NT2/D1 (cell line): ENCODE results near the gene ANKRD31.
"Not testable (repeated sequence)": the region's sequence is repeated elsewhere in the genome, so short reads cannot be mapped to it uniquely, and the experiment has no call there.

Source experiments
- DNase-seq: peaks from one replicate; pipeline ENCODE4 v3.0.0-alpha.2; 2011; ENCODE audit warnings: low read depth, low spot score
- H3K27me3 ChIP-seq: 2 replicates; pipeline ENCODE4 v1.6.0; 2011; ENCODE audit warnings: mild to moderate bottlenecking; ENCODE audit not compliant: insufficient read length, insufficient read depth
- H3K36me3 ChIP-seq: 2 replicates; pipeline ENCODE4 v1.6.1; 2011; ENCODE audit warnings: mild to moderate bottlenecking, low read length, mixed read lengths; ENCODE audit not compliant: insufficient read depth, insufficient read length
- H3K4me1 ChIP-seq: 2 replicates; pipeline ENCODE4 v1.5.1; 2011; ENCODE audit not compliant: insufficient read depth, insufficient read length
- H3K4me3 ChIP-seq: 2 replicates; pipeline ENCODE4 v1.5.1; 2011; ENCODE audit warnings: low read depth; ENCODE audit not compliant: insufficient read length
- H3K9ac ChIP-seq: 2 replicates; pipeline ENCODE4 v1.6.0; 2011; ENCODE audit warnings: low read depth; ENCODE audit not compliant: insufficient read length
- H3K9me3 ChIP-seq: 2 replicates; pipeline ENCODE4 v1.5.1; 2011; ENCODE audit warnings: mild to moderate bottlenecking, low read length; ENCODE audit not compliant: insufficient read depth
- SUZ12 ChIP-seq: IDR thresholded peaks from 2 replicates; pipeline ENCODE4 v1.6.1; 2011; ENCODE audit not compliant: insufficient read length, insufficient read depth; ENCODE audit errors: extremely low read depth
- YY1 ChIP-seq: IDR thresholded peaks from 2 replicates; pipeline ENCODE4 v1.6.1; 2011; ENCODE audit not compliant: insufficient read length, insufficient read depth
- ZNF274 ChIP-seq: IDR thresholded peaks from 2 replicates; pipeline ENCODE4 v1.6.1; 2011; ENCODE audit warnings: mild to moderate bottlenecking, low read depth, low read length

Gene ANKRD31

GRCh38 chr5:75199071-75199470 lies 37.6 kb downstream of the ANKRD31 start:
- no peak overlapping the region for H3K4me3 ChIP-seq
- no peaks in the 10 kb centered on the region for H3K36me3 ChIP-seq
- TF ChIP-seq YY1 (no peak), ZNF274 (no peak), SUZ12 (no peak)
- DNase-seq: no peak
- no peak overlapping the region for H3K9ac ChIP-seq
- H3K27me3 ChIP-seq: no peaks in the 10 kb centered on the region
- no peaks in the 10 kb centered on the region for H3K9me3 ChIP-seq
- no peaks in the 10 kb centered on the region for H3K4me1 ChIP-seq

GRCh38 chr5:75197745-75198144 lies 38.9 kb downstream of the ANKRD31 start:
- H3K4me3 ChIP-seq: no peak overlapping the region
- TF ChIP-seq SUZ12 (no peak), ZNF274 (no peak), YY1 (no peak)
- no peaks in the 10 kb centered on the region for H3K27me3 ChIP-seq
- no peaks in the 10 kb centered on the region for H3K9me3 ChIP-seq
- no peak for DNase-seq
- no peaks in the 10 kb centered on the region for H3K4me1 ChIP-seq
- H3K36me3 ChIP-seq: no peaks in the 10 kb centered on the region
- no peak overlapping the region for H3K9ac ChIP-seq

- DNase-seq: no peak
- Histone ChIP-seq H3K27me3 (no peaks in the 10 kb centered on the region), H3K9me3 (no peaks in the 10 kb centered on the region), H3K4me1 (no peaks in the 10 kb centered on the region), H3K9ac (no peak overlapping the region), H3K4me3 (no peak overlapping the region), H3K36me3 (no peaks in the 10 kb centered on the region)
- TF ChIP-seq ZNF274 (no peak), SUZ12 (no peak), YY1 (no peak)
These were observed 43.9 kb downstream of the ANKRD31 start for GRCh38 chr5:75192804-75193203.

GRCh38 chr5:75192264-75192663 lies 44.4 kb downstream of the ANKRD31 start:
- Histone ChIP-seq H3K36me3 (no peaks in the 10 kb centered on the region), H3K27me3 (no peaks in the 10 kb centered on the region), H3K4me3 (no peak overlapping the region), H3K9me3 (no peaks in the 10 kb centered on the region), H3K9ac (no peak overlapping the region), H3K4me1 (no peaks in the 10 kb centered on the region)
- DNase-seq: no peak
- TF ChIP-seq ZNF274 (no peak), YY1 (no peak), SUZ12 (no peak)

- Histone ChIP-seq H3K27me3 (no peaks in the 10 kb centered on the region), H3K9me3 (no peaks in the 10 kb centered on the region), H3K4me3 (no peak overlapping the region), H3K9ac (no peak overlapping the region), H3K4me1 (no peaks in the 10 kb centered on the region), H3K36me3 (no peaks in the 10 kb centered on the region)
- TF ChIP-seq SUZ12 (no peak), ZNF274 (no peak), YY1 (no peak)
- DNase-seq: no peak
These were observed 46.5 kb downstream of the ANKRD31 start for GRCh38 chr5:75190227-75190626.

GRCh38 chr5:75189353-75189752 lies 47.3 kb downstream of the ANKRD31 start:
- no peak overlapping the region for H3K9ac ChIP-seq
- no peak for DNase-seq
- no peaks in the 10 kb centered on the region for H3K36me3 ChIP-seq
- H3K4me1 ChIP-seq: no peaks in the 10 kb centered on the region
- no peak overlapping the region for H3K4me3 ChIP-seq
- no peak for TF ChIP-seq ZNF274
- no peak for TF ChIP-seq SUZ12
- no peak for TF ChIP-seq YY1
- H3K9me3 ChIP-seq: no peaks in the 10 kb centered on the region
- H3K27me3 ChIP-seq: no peaks in the 10 kb centered on the region

GRCh38 chr5:75185763-75186162 lies 50.9 kb downstream of the ANKRD31 start:
- TF ChIP-seq SUZ12 (no peak), YY1 (no peak), ZNF274 (no peak)
- Histone ChIP-seq H3K36me3 (no peaks in the 10 kb centered on the region), H3K9me3 (no peaks in the 10 kb centered on the region), H3K9ac (no peak overlapping the region), H3K27me3 (no peaks in the 10 kb centered on the region), H3K4me1 (no peaks in the 10 kb centered on the region), H3K4me3 (no peak overlapping the region)
- no peak for DNase-seq

GRCh38 chr5:75176009-75176408 lies 60.7 kb downstream of the ANKRD31 start:
- not testable (repeated sequence) for H3K4me3 ChIP-seq, H3K9me3 ChIP-seq, DNase-seq, H3K9ac ChIP-seq, H3K4me1 ChIP-seq, H3K36me3 ChIP-seq, H3K27me3 ChIP-seq

GRCh38 chr5:75174872-75175271 lies 61.8 kb downstream of the ANKRD31 start:
- H3K27me3 ChIP-seq, H3K4me3 ChIP-seq, H3K4me1 ChIP-seq, H3K9ac ChIP-seq, H3K9me3 ChIP-seq, H3K36me3 ChIP-seq, DNase-seq: not testable (repeated sequence)
